B cell (primary cell): ENCODE results near the gene NUP210.

Experiments used
- CTCF ChIP-seq: fragments of 200-600 bp; IDR thresholded peaks from one replicate; pipeline ENCODE4 v1.8.0; 2022; ENCODE audit warnings: antibody characterized with exemption, mild to moderate bottlenecking
- EZH2 ChIP-seq: IDR thresholded peaks from 2 replicates; pipeline ENCODE4 v1.6.1; 2012; ENCODE audit warnings: borderline replicate concordance, low read depth, mild to moderate bottlenecking, moderate library complexity, low read length; ENCODE audit not compliant: insufficient read depth, poor library complexity, severe bottlenecking

GRCh38 chr3:13273604-13274105, 146.5 kb downstream of the NUP210 start:
- no peak for TF ChIP-seq CTCF
- no peak for TF ChIP-seq EZH2
